NCI-H345 treated with DMSO at 0.1 percent for 48 hours (cell line): ENCODE measurements around the gene IFITM1.
"Not testable (repeated sequence)": the region's sequence is repeated elsewhere in the genome, so short reads cannot be mapped to it uniquely, and the experiment has no call there.

Experiments used
- DNase-seq: peaks from one replicate; lab custom pipeline; 2025; ENCODE audit not compliant: unreplicated experiment; lab: John Stamatoyannopoulos, UW

Gene IFITM1

GRCh38 chr11:362642-363442, 49.0 kb downstream of the IFITM1 start:
- no peak for DNase-seq

- DNase-seq = not testable (repeated sequence)
These were observed 49.6 kb downstream of the IFITM1 start for GRCh38 chr11:363443-363805.

GRCh38 chr11:363948-364761, 50.3 kb downstream of the IFITM1 start:
- peak; percentile 32 for DNase-seq
